ENCODE results near the gene CDKN2AIP.

CDKN2AIP gene

DNA sequence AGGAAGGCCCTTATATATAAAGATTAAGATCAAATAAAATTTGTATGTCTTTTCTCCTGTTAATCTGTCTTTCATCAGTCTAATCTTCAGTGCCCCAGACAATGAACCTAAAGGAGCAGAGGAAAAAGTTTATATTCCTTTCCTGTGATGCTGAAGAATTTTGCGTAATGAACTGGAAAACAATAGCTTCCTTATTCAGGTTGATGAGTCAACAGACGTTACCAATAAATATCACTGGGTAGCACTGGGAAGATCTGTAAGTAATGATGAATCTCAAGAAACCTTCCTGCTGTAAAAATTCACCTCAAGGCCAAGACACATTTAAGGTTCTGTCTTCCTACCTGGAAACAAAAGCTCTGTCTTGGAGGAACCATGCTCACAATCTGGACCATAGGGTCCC is 25.5 kb downstream of the CDKN2AIP start:
- Histone ChIP-seq H3K4me2 (ENCODE audit: low read depth, low read length, poor library complexity, severe bottlenecking) (no peak overlapping the region), H3F3A (ENCODE audit: insufficient read depth) (no peaks in the 10 kb centered on the region), H3K79me2 (ENCODE audit: insufficient read depth, low read length) (no peaks in the 10 kb centered on the region), H3K36me3 (ENCODE audit: low read length) (no peaks in the 10 kb centered on the region), H3K9ac (ENCODE audit: low read length) (no peak overlapping the region), H3K9me3 (ENCODE audit: insufficient read depth, low read length) (no peaks in the 10 kb centered on the region), H3K27ac (ENCODE audit: low read depth, low read length) (no peak overlapping the region), H3K4me3 (ENCODE audit: insufficient read depth, low read length, poor library complexity, severe bottlenecking) (no peak overlapping the region), H3K9me2 (replicated peaks; ENCODE audit: insufficient read depth, low read length) (no peaks in the 10 kb centered on the region), H2AFZ (ENCODE audit: low read depth, low read length, severe bottlenecking) (no peak overlapping the region), H3K27me3 (ENCODE audit: low read length) (no peaks in the 10 kb centered on the region), H4K20me1 (ENCODE audit: low read depth, low read length) (no peaks in the 10 kb centered on the region)
- TF ChIP-seq, protein P1, sequence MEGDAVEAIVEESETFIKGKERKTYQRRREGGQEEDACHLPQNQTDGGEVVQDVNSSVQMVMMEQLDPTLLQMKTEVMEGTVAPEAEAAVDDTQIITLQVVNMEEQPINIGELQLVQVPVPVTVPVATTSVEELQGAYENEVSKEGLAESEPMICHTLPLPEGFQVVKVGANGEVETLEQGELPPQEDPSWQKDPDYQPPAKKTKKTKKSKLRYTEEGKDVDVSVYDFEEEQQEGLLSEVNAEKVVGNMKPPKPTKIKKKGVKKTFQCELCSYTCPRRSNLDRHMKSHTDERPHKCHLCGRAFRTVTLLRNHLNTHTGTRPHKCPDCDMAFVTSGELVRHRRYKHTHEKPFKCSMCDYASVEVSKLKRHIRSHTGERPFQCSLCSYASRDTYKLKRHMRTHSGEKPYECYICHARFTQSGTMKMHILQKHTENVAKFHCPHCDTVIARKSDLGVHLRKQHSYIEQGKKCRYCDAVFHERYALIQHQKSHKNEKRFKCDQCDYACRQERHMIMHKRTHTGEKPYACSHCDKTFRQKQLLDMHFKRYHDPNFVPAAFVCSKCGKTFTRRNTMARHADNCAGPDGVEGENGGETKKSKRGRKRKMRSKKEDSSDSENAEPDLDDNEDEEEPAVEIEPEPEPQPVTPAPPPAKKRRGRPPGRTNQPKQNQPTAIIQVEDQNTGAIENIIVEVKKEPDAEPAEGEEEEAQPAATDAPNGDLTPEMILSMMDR (IDR thresholded peaks at IDR 0.05; ENCODE audit: insufficient read depth, low read length, poor library complexity, severe bottlenecking): no peak

GRCh38 chr4:183470821-183471220 is 26.4 kb downstream of the CDKN2AIP start:
- H4K20me1 ChIP-seq (ENCODE audit: low read depth, low read length): no peaks in the 10 kb centered on the region
- H3K4me2 ChIP-seq (ENCODE audit: low read depth, low read length, poor library complexity, severe bottlenecking): no peak overlapping the region
- no peak overlapping the region for H3K9ac ChIP-seq (ENCODE audit: low read length)
- H3K4me3 ChIP-seq (ENCODE audit: insufficient read depth, low read length, poor library complexity, severe bottlenecking): no peak overlapping the region
- no peaks in the 10 kb centered on the region for H3K9me3 ChIP-seq (ENCODE audit: insufficient read depth, low read length)
- no peaks in the 10 kb centered on the region for H3K79me2 ChIP-seq (ENCODE audit: insufficient read depth, low read length)
- no peaks in the 10 kb centered on the region for H3K27me3 ChIP-seq (ENCODE audit: low read length)
- H3K36me3 ChIP-seq (ENCODE audit: low read length): no peaks in the 10 kb centered on the region
- no peaks in the 10 kb centered on the region for H3K9me2 ChIP-seq (replicated peaks; ENCODE audit: insufficient read depth, low read length)
- no peak for TF ChIP-seq EZH2phosphoT487 (conservative IDR thresholded peaks at IDR 0.05; ENCODE audit: low read length)
- TF ChIP-seq, protein P1 (IDR thresholded peaks at IDR 0.05; ENCODE audit: insufficient read depth, low read length, poor library complexity, severe bottlenecking): no peak
- H2AFZ ChIP-seq (ENCODE audit: low read depth, low read length, severe bottlenecking): no peak overlapping the region
- no peak overlapping the region for H3K27ac ChIP-seq (ENCODE audit: low read depth, low read length)
- H3F3A ChIP-seq (ENCODE audit: insufficient read depth): no peaks in the 10 kb centered on the region

DNA sequence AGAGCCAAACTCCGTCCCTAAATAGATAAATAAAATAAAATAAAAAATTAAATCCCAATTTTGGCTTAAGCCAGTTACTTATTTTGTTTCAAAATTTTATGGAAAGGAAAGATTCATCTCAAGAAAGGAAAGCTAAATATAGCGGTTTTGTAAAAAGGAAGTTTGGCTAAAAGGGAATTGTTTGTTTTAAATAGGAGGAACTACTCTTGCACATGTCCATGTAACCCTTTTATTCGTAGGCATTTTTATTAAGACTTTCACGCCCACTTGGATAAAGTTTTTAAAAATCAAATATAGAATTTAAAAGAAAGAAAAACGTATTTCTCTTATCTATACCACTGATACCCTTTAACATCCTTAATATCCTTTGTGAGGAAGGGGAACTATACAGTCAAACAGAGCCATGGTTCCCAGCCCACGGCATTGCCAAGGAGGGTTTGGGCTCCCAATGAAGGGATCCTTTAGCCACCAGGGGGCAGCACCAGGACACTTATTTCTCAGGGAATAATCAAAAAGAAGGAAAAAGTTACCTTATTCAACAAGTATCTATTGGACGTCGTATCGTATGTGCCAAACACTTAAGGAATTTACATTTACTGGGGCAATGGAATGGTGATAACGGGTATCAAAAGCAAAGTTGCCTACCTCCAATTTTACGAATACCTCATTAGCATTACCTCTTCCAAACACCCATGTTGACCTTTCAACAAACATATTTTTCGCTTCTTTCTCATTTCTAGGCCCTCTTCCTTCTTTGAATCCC is 27.7 kb downstream of the CDKN2AIP start:
- TF ChIP-seq, protein P1 (IDR thresholded peaks at IDR 0.05; ENCODE audit: insufficient read depth, low read length, poor library complexity, severe bottlenecking): peak; percentile 91
- no peak for TF ChIP-seq EZH2phosphoT487 (conservative IDR thresholded peaks at IDR 0.05; ENCODE audit: low read length)
- Histone ChIP-seq H3K27me3 (ENCODE audit: low read length) (no peaks in the 10 kb centered on the region), H3K27ac (ENCODE audit: low read depth, low read length) (no peak overlapping the region), H2AFZ (ENCODE audit: low read depth, low read length, severe bottlenecking) (no peak overlapping the region), H3K9me2 (replicated peaks; ENCODE audit: insufficient read depth, low read length) (no peaks in the 10 kb centered on the region), H3K9me3 (ENCODE audit: insufficient read depth, low read length) (no peaks in the 10 kb centered on the region), H3K79me2 (ENCODE audit: insufficient read depth, low read length) (no peaks in the 10 kb centered on the region), H3K9ac (ENCODE audit: low read length) (no peak overlapping the region), H3K4me2 (ENCODE audit: low read depth, low read length, poor library complexity, severe bottlenecking) (no peak overlapping the region), H3F3A (ENCODE audit: insufficient read depth) (no peaks in the 10 kb centered on the region), H3K4me3 (ENCODE audit: insufficient read depth, low read length, poor library complexity, severe bottlenecking) (no peak overlapping the region), H3K36me3 (ENCODE audit: low read length) (no peaks in the 10 kb centered on the region), H4K20me1 (ENCODE audit: low read depth, low read length) (no peaks in the 10 kb centered on the region)

Measured in SU-DHL-6 (cell line).